GM19468 (cell line): ENCODE measurements around the gene POU6F2.
"Not testable (repeated sequence)": the region's sequence is repeated elsewhere in the genome, so short reads cannot be mapped to it uniquely, and the experiment has no call there.

Source experiments
- ATAC-seq: cut with Tn5 transposase; IDR thresholded peaks from one replicate; pipeline ENCODE4 v1.9.1; 2021; ENCODE audit warnings: mild to moderate bottlenecking, moderate library complexity, moderate number of reproducible peaks; ENCODE audit not compliant: unreplicated experiment; ENCODE audit errors: extremely low read depth

Gene POU6F2

DNA sequence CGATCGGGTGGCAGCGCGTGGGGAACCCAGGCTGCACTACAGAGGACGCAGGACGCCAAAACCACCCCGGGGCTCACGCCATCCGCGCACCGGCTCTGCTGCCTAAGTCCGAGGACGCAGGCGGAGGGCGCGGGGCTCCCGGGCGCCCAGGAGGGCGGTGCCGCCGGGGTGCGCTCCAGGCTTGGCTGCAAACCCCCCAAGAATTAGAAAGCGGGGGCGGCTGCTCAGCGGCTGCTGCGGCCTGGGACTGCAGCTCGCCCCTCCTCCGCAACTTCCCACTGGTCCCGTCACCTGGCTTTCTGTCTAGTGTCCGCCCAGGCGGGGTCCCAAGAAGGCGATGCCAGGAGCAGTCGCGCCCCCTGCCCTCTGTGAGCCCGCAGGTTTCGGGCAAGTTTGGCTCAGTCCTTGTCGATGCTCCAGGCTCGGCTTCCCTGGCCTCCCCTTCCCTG is 1.7 kb upstream of the POU6F2 start:
- no peak for ATAC-seq

DNA sequence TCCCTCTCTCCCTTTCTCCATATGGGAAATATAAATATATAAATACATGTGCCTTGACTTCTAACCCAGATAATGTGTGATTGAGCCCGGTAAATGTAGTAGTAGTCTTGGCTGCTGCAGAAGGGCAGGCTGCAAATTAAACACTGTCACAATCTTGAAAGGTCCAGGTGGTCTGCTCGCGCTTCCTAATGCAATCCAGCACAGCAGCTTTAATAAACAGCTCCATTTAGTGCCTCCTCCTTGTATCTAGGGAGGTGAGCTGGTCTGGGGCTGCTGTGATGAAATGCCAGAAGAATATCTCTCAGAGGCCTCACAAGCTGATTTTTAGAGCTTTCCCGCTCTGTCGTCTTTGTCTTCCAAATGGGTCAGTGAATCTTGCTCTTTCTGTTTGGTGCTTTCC is 782 bp downstream of the POU6F2 start:
- no peak for ATAC-seq

DNA sequence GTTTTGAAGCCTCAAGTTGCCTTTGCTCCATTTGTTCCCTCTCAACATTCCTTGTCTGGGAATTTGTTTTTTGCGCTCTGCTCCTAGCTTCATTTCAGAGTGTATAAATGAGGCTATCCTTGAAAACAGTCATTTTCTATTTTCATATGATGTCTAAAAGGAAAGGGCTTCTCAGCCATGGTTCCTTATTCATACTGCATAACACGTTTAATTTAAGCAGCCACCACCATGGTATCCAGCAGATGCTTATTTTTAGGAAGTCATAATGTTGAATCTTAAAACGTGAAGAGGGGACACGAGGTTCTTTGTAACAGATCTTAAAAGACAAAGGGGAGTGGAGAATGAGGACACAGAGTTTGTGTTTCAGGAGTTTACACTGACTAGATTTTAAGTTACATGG is 14.5 kb downstream of the POU6F2 start:
- ATAC-seq = no peak

DNA sequence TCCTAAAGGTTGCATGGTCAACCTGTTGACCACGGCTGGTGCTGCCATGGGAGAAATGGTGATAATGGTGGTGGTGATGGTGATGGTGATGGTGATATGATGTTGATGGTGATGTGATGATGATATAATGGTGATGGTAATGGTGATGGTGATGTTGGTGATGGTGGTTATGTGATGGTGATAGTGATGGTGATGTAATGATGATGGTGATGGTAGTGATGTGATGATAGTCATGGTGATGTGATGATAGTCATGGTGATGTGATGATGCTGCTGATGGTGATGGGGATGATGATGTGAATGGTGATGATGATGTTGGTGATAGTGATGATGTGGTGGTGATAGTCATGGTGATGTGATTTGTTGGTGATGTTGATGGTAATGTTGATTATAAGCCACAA is 23.9 kb downstream of the POU6F2 start:
- no peak for ATAC-seq

DNA sequence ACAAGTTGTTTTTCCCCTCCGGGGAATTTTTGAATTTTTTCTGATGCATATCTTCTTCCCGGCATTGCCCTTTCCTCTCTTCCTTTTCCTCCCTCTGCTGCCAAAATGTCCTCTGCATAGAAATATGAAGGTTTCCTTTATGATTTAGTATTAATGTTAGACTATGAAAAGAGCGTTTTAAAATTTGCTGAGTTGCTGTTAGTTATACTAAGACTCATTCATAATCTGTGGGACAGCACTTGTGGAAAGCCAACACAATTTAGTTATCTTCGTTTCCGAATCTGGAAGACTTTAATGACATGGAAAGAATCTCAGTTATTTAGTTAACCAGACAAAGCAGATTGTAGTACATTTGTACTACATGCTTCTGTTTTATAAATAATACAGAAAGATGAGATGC is 25.0 kb downstream of the POU6F2 start:
- no peak for ATAC-seq

DNA sequence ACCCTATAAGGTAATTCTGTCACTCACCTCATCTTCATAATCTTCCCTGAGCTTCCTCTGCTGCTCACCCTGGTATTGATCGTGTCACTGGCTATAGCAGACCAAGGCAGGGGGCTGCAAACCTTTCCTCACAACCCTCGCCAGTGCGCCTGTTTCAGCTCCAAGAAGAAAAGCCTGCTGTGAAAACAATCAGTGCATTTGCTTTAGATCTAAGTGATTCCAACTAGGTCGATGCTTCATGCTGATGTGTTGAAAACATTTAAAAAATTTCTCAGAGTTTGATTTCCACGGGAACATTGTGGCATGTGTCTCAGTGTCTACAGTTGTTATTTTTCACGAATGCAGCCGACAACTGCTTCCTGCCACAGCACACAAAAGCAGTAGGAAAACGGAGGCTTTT is 27.3 kb downstream of the POU6F2 start:
- ATAC-seq = no peak

DNA sequence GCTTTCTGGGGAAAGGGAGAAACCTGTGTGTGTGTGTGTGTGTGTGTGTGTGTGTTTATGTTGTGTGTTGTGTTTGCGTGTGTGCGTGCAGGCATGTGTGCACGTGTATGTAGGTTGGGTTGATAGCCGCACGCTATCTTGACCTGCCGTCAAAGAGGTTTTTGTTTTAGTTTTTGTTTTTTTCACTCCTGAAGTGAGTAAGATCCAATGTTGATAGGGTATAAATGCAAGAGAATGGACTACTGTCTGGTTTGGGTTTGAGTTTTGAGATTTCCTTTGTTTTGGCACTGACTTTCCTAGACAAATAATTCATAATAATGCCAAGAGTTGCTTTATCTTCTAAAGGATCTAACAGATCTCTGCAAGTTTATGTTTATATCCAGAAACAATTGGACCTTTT is 27.8 kb downstream of the POU6F2 start:
- ATAC-seq = no peak

DNA sequence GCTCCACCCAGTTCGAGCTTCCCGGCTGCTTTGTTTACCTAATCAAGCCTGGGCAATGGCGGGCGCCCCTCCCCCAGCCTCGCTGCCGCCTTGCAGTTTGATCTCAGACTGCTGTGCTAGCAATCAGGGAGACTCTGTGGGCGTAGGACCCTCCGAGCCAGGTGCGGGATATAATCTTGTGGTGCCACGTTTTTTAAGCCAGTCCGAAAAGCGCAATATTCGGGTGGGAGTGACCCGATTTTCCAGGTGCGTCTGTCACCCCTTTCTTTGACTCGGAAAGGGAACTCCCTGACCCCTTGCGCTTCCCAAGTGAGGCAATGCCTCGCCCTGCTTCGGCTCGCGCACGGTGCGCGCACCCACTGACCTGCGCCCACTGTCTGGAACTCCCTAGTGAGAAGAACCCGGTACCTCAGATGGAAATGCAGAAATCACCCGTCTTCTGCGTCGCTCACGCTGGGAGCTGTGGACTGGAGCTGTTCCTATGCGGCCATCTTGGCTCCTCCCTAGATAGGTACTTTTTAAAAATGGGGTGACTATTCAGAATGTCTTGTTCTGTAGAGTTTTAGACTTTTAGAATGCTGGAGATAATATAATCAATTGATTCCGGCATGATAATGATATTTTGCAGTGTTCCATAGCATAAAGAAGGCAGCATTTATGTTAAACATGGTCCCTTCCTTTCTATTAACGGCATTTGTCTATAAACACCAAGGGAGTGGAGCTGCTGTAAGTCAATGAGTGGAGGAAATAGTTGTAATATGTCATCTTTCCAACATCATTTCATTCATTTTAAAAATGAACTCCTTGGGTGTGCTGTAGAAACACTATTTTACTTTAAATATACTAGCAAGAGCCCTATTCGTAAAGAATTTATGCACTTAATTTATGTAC is 35.6 kb downstream of the POU6F2 start:
- ATAC-seq = not testable (repeated sequence)

DNA sequence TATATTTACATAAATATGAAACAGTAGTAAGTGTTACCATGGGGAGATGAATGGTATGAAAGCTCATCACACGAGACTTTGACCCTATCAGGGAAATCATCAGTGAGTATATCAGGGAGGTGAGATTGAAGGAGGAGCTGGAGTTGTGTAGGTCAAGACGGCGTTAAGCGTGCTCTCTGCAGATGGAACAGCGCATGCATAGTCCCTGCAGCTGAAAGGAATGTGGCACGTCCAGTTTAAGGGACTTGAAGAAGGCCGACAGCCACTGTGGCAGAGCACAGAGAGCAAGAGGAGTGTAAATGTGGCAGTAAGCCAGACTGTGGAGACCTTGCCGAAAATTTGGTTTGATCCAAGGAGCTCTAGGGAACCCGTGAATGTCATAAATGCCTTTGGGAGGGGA is 38.9 kb downstream of the POU6F2 start:
- no peak for ATAC-seq

DNA sequence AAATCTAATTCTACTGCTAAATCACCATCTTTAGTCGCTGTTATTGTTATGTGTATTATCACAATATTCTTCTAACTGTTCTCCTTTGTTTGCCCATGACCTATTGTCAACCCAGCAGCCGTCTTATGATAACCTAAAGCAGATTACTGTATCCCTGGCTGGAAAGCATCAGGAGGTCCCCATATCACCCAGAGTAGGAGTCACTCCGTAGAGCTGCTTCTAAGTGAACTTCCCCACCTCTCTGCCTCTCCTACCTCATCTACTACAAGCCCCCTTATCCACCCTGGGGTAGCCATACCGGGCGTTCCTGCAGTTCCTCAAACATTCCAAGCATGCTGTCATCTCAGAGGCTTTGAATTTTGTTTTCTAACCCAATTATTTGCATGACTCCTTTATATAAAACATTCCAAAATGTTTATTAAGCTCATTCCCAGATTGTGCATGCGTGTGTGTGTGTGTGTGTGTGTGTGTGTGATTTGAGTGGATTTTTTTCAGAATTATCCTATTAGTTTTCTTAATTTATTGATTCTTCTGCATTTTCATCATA is 39.7 kb downstream of the POU6F2 start:
- ATAC-seq = no peak

DNA sequence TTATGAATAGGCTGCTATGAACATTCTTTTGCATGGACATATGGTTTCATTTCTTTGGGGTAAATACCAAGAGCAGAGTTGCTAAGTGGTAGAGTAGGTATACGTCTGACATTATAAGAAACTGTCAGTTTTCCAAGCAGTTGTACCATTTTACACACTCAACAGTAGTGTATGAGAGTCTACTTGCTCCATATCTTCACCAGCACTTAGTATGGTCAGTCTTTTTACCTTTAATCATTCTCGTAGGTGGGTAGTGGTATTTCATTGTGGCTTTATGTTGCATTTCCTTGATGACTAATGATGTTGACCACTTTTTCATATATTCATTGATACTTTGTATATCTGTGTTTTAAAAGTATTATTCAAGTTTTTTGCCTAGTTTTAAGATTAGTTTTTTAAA is 45.1 kb downstream of the POU6F2 start:
- no peak for ATAC-seq

DNA sequence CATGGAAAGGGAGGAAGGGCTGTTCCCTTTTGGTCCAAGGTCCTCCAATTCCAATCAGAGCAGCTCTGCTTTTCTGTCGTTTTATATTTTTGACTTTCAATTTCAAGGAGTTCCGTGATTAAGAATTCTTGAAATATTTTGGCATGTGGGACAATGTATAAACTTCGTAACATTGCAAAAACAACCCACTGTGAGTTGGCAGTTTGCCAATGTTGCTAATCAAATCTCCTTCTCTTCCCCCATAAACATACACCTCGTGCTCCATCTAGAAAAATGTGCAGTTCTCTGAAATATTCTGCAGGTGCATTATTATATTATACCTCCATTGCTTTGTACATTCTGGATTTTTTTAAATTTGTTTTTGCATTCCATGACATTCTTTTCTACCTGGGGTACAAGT is 49.8 kb downstream of the POU6F2 start:
- no peak for ATAC-seq

DNA sequence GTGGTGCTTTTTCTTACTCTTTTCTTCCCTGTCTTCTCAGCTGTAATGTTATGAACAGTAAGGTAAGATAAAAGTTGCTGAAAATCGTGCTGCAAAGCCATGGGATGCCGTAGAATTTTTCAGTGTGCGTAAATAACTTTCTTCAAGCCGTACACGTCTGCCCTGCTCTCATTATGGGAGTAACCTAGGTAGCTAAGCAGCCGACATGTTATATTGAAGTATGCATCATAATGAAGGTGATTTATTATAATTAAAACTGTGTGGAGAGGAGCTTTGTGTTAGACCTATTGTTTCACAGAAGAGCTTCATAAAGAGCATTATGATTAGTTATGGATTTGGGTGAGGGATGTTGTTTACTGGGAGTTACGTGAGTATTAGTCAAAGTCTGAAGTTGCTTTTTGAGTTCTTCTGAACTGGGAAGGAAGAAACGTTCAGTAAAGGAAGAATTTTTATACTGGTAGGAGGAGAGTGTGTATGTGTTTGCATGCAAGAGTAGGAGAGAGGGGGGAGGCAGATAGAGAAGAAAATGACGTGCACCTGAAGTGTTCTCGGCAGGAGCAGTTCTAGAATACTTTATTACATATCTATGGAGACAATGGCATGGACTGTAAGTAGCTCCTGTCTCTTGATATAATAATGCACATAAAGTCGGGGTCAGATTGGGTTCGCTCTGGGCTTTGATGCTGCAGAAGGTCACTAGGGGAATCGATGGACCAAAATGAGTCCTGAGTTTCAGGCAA is 56.3 kb downstream of the POU6F2 start:
- no peak for ATAC-seq

DNA sequence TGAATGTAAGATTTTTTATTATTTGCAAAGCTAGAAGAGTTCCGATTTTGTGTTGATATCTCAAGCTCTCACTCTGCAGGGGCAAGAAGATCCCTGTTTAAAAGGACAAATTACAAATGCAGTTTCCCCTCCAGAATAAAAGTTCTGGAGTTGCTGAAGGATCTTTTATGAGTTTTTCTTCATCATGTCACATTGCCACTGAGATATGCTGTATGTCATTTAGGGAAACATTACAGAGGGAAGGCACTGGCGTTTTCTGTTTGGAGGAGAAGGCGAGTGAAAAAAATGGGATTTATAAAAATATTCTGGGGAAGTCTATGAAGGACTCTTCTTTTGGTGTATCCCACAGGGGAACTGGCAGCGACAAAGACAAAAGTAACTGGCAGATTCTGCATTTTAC is 57.4 kb downstream of the POU6F2 start:
- no peak for ATAC-seq

DNA sequence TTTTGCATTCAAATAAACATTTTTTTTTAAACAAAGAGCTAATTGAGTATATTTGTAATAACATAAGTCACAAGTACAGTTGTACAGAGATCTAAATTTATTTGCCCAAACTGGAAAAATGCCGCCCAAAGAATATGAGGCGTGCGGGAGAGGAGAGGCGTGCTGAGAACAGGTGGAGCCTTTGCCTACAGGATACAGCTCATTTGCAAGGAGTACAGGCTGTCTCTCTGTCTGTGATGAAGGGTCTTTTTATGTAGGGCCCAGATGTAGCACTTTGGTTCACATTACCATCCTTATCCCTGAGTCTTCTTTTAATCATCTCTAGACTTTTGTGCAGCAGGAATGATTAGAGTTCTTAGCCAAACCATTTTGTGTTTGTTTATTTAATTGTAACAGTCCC is 58.2 kb downstream of the POU6F2 start:
- no peak for ATAC-seq

DNA sequence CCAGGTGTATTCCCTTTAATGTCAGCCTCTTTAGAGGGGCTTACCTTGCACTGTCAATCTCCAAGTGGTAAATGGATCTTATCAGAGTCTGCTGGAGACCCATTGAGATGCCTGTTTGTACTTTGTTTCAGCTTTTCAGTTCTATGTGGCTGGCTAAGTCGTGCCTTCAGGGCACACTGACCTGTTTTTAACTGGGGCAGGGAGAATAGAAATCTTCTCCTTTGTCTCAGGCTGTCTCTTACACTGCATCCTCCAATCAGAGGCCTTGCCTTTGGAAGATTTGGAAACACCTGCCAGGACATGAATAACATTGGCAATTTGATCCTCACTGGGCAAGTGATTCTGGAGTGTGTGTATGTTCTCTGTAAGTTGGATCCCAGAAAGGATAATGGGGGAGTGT is 65.0 kb downstream of the POU6F2 start:
- no peak for ATAC-seq

DNA sequence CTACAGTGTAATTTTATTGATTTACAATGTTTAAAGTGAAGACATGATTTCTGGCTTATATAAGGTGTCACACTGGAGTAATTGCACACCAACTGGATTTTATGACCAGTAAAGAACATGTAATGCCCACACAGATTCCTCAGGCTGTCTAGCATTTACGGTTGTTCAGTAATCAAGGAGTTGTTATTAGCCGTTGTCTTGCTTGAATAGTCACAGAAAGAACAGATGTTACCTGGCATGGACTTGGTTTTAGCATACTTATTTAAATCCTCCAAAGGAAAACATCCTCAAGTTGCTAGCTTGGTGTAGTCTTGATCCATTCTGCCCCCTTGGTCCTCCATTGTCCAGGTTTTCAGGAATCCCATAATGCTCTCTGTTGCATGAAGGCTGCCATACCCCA is 65.8 kb downstream of the POU6F2 start:
- ATAC-seq = no peak

DNA sequence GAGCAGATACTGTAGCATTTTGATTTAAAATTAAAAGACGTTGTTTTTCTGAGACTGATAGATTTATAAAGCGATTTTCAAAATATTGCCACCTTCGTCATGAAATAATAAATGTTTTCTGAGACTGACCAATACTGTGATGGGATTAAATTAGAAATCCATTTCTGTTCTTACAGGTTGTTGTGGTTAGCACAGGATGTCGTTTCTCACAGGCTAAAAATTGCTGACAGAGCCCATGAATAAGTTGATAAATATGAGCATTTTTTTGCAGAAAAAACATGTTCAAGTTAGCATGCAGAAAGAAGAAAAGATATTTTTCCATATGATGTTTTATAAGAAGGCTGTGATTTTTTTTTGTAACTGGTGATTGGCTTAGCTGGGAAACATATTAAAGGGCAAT is 66.8 kb downstream of the POU6F2 start:
- ATAC-seq = no peak

DNA sequence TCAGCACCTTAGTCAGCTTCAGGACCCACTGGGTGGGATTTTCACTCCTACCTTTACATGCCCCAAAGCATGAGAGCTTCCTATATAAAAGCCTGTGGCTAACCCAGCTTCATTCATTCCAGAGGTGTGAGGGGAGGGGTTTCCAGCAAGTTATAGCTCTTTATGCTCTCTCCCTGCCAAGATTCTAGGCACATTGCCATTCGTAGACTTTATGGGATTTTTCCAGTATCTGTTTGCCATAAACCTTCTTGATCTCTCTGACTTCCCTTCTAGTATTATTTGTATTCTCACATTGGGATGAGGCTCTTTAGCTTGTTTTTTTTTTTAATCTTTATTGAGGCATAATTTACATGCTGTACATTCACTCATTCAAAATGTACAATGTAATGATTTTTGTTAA is 67.5 kb downstream of the POU6F2 start:
- no peak for ATAC-seq

DNA sequence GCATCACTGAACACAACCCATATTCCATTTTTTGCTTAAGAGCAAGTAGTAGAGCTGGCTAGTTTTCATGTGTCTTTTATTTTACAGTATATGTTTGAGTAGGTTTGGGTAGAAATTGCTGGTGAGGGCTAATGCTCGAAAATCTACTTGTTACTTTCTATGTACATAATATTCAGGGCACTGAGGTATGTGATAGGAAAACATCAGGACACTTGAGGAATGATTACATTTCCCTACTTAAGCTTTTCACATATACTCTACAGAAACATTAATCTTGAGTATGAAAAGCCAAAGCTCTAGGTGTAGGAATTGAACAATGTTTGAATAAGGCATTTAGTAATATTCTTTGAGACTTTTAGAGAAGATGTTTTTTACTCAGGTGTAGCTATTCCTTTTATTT is 73.6 kb downstream of the POU6F2 start:
- ATAC-seq = no peak

DNA sequence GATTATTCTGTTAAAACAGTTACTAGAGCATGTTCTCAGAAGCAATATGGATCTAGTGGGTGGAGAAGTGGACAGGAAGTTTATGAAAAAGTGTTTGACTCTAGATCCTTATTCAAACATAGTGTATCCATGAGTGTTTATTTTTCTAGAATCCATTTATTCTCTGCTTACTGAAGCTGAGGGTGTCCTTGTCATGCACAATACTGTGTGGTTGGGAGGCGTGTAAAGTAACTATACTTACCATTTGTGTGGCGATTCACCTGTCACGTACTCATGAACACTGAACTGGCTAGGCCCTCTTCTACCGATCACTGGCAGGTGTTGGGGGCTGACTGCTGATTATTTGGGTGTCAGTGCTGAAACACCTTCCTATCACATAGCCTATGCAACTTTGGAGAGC is 74.0 kb downstream of the POU6F2 start:
- no peak for ATAC-seq
